ENCODE results near the gene PIM1.

PIM1 gene

GRCh38 chr6:37208793-37209192 lies 38.8 kb downstream of the PIM1 start:
- peaks cover 66% of the 10 kb centered on the region for H3K4me1 ChIP-seq (ENCODE audit: low read length)
- no peak for TF ChIP-seq CTCF (IDR thresholded peaks at IDR 0.05; ENCODE audit: low read depth, low read length)
- no peak for TF ChIP-seq EZH2phosphoT487 (IDR thresholded peaks at IDR 0.05; ENCODE audit: low read depth)
- no peak overlapping the region for H3K4me3 ChIP-seq (ENCODE audit: low read length)
- peak overlapping the region; percentile 7; the same call in 1 of the 2 replicates for H3K9ac ChIP-seq (ENCODE audit: low read length)
- no peaks in the 10 kb centered on the region for H3K9me3 ChIP-seq (ENCODE audit: insufficient read depth, low read length)
- no peak overlapping the region for H2AFZ ChIP-seq (ENCODE audit: low read depth, low read length)
- H3K27me3 ChIP-seq (ENCODE audit: low read depth, low read length) = no peaks in the 10 kb centered on the region
- no peaks in the 10 kb centered on the region for H3K36me3 ChIP-seq (replicated peaks; ENCODE audit: low read depth, low read length)
- no peaks in the 10 kb centered on the region for H4K20me1 ChIP-seq (ENCODE audit: insufficient read depth, low read length)
- H3K4me2 ChIP-seq (ENCODE audit: low read length) = peak overlapping the region; percentile 14
- H3K27ac ChIP-seq (ENCODE audit: low read length) = 0 out of 2 replicates have a peak overlapping the region, but pooled peaks have one; percentile 22
- H3K79me2 ChIP-seq (ENCODE audit: low read length) = no peaks in the 10 kb centered on the region

- no peak overlapping the region for H3K4me3 ChIP-seq (ENCODE audit: low read length)
- no peaks in the 10 kb centered on the region for H3K79me2 ChIP-seq (ENCODE audit: low read length)
These were observed 39.7 kb downstream of the PIM1 start for GRCh38 chr6:37209461-37210205.

GRCh38 chr6:37210313-37210968 lies 40.5 kb downstream of the PIM1 start:
- Histone ChIP-seq H4K20me1 (ENCODE audit: insufficient read depth, low read length) (no peaks in the 10 kb centered on the region), H2AFZ (ENCODE audit: low read depth, low read length) (peak overlapping the region; percentile 56; the same call in 1 of the 2 replicates), H3K9ac (ENCODE audit: low read length) (peak overlapping the region; percentile 31; the same call in 1 of the 2 replicates), H3K79me2 (ENCODE audit: low read length) (no peaks in the 10 kb centered on the region), H3K4me2 (ENCODE audit: low read length) (peak overlapping the region; percentile 38), H3K36me3 (replicated peaks; ENCODE audit: low read depth, low read length) (no peaks in the 10 kb centered on the region), H3K4me1 (ENCODE audit: low read length) (peaks cover 52% of the 10 kb centered on the region), H3K4me3 (ENCODE audit: low read length) (no peak overlapping the region), H3K27ac (ENCODE audit: low read length) (peak overlapping the region; percentile 22; the same call in 1 of the 2 replicates), H3K9me3 (ENCODE audit: insufficient read depth, low read length) (no peaks in the 10 kb centered on the region), H3K27me3 (ENCODE audit: low read depth, low read length) (no peaks in the 10 kb centered on the region)
- peak; percentile 99 for TF ChIP-seq CTCF (IDR thresholded peaks at IDR 0.05; ENCODE audit: low read depth, low read length)
- TF ChIP-seq EZH2phosphoT487 (IDR thresholded peaks at IDR 0.05; ENCODE audit: low read depth) = no peak

More at GRCh38 chr6:37209461-37210205, 39.7 kb downstream of the PIM1 start:
- peak overlapping the region; percentile 14 for H3K4me2 ChIP-seq (ENCODE audit: low read length)
- peak overlapping the region; percentile 56 for H2AFZ ChIP-seq (ENCODE audit: low read depth, low read length)
- H3K27ac ChIP-seq (ENCODE audit: low read length) = peak overlapping the region; percentile 22
- H3K27me3 ChIP-seq (ENCODE audit: low read depth, low read length) = no peaks in the 10 kb centered on the region
- TF ChIP-seq EZH2phosphoT487 (IDR thresholded peaks at IDR 0.05; ENCODE audit: low read depth) = no peak
- no peak for TF ChIP-seq CTCF (IDR thresholded peaks at IDR 0.05; ENCODE audit: low read depth, low read length)
- peaks cover 58% of the 10 kb centered on the region for H3K4me1 ChIP-seq (ENCODE audit: low read length)
- no peaks in the 10 kb centered on the region for H3K9me3 ChIP-seq (ENCODE audit: insufficient read depth, low read length)
- no peaks in the 10 kb centered on the region for H3K36me3 ChIP-seq (replicated peaks; ENCODE audit: low read depth, low read length)
- H4K20me1 ChIP-seq (ENCODE audit: insufficient read depth, low read length) = no peaks in the 10 kb centered on the region
- peak overlapping the region; percentile 31; the same call in 1 of the 2 replicates for H3K9ac ChIP-seq (ENCODE audit: low read length)

- Histone ChIP-seq H3K36me3 (replicated peaks; ENCODE audit: low read depth, low read length) (no peaks in the 10 kb centered on the region), H3K9ac (ENCODE audit: low read length) (no peak overlapping the region), H3K27me3 (ENCODE audit: low read depth, low read length) (no peaks in the 10 kb centered on the region), H3K79me2 (ENCODE audit: low read length) (no peaks in the 10 kb centered on the region), H3K27ac (ENCODE audit: low read length) (no peak overlapping the region), H4K20me1 (ENCODE audit: insufficient read depth, low read length) (no peaks in the 10 kb centered on the region), H2AFZ (ENCODE audit: low read depth, low read length) (no peak overlapping the region), H3K4me3 (ENCODE audit: low read length) (no peak overlapping the region), H3K4me1 (ENCODE audit: low read length) (peaks cover 34% of the 10 kb centered on the region), H3K4me2 (ENCODE audit: low read length) (no peak overlapping the region), H3K9me3 (ENCODE audit: insufficient read depth, low read length) (no peaks in the 10 kb centered on the region)
- TF ChIP-seq EZH2phosphoT487 (IDR thresholded peaks at IDR 0.05; ENCODE audit: low read depth) (no peak), CTCF (IDR thresholded peaks at IDR 0.05; ENCODE audit: low read depth, low read length) (no peak)
These were observed 42.3 kb downstream of the PIM1 start for GRCh38 chr6:37212268-37212667.

All from OCI-LY3 (cell line).